Measurements from ENCODE around the gene PRR30. TPM values are rescaled to one million over a fixed set of nuclear protein-coding genes. Genes with fewer than 3 reads are reported as not detected.

Gene PRR30
- not detected for total RNA-seq

- Histone ChIP-seq H3K27me3 (no peaks in the 10 kb centered on the region), H3K4me1 (no peaks in the 10 kb centered on the region), H3K27ac (no peak within 1 kb of the TSS), H3K4me3 (no peak within 1 kb of the TSS), H3K9me3 (no peaks in the 10 kb centered on the region), H3K36me3 (no peaks in the 10 kb centered on the region)
- no peak for TF ChIP-seq CTCF (IDR thresholded peaks at IDR 0.05)
- TF ChIP-seq POLR2A (IDR thresholded peaks at IDR 0.05): no peak
- DNase-seq: no peak
These were observed at the start of gene PRR30 for GRCh38 chr2:27139310-27139709. PRR30 (minus strand) TSS chr2:27139410; CDS start chr2:27138329, 1,081 bp downstream.

GRCh38 chr2:27186613-27187345 is 47.6 kb upstream of the PRR30 start:
- Histone ChIP-seq H3K27me3 (no peaks in the 10 kb centered on the region), H3K4me1 (no peaks in the 10 kb centered on the region), H3K36me3 (no peaks in the 10 kb centered on the region), H3K4me3 (no peak overlapping the region), H3K9me3 (no peaks in the 10 kb centered on the region), H3K27ac (peak overlapping the region in 1 of 4 donors; percentile 74)
- no peak for TF ChIP-seq CTCF (IDR thresholded peaks at IDR 0.05)
- TF ChIP-seq POLR2A (IDR thresholded peaks at IDR 0.05): no peak
- no peak for DNase-seq

- no peaks in the 10 kb centered on the region for H3K4me1 ChIP-seq
- TF ChIP-seq CTCF (IDR thresholded peaks at IDR 0.05) (no peak), POLR2A (IDR thresholded peaks at IDR 0.05) (no peak)
- no peaks in the 10 kb centered on the region for H3K9me3 ChIP-seq
- H3K4me3 ChIP-seq: no peak overlapping the region
- no peaks in the 10 kb centered on the region for H3K36me3 ChIP-seq
- H3K27me3 ChIP-seq: no peaks in the 10 kb centered on the region
- DNase-seq: peak in 1 of 3 donors; percentile 68
- peak overlapping the region in 3 of 4 donors; percentile 45 to 80 (median 74) for H3K27ac ChIP-seq
These were observed 46.3 kb upstream of the PRR30 start for GRCh38 chr2:27185331-27186026.

- peak in 1 of 3 donors; percentile 56 for DNase-seq
- Histone ChIP-seq H3K9me3 (no peaks in the 10 kb centered on the region), H3K27ac (peak overlapping the region; percentile 45 to 80 (median 62)), H3K4me3 (no peak overlapping the region), H3K27me3 (no peaks in the 10 kb centered on the region), H3K4me1 (no peaks in the 10 kb centered on the region), H3K36me3 (no peaks in the 10 kb centered on the region)
- TF ChIP-seq CTCF (IDR thresholded peaks at IDR 0.05) (no peak), POLR2A (IDR thresholded peaks at IDR 0.05) (no peak)
These were observed 44.9 kb upstream of the PRR30 start for GRCh38 chr2:27184115-27184514.

- Histone ChIP-seq H3K36me3 (no peaks in the 10 kb centered on the region), H3K4me1 (no peaks in the 10 kb centered on the region), H3K9me3 (no peaks in the 10 kb centered on the region), H3K27ac (peak overlapping the region in 1 of 4 donors; percentile 50), H3K4me3 (no peak overlapping the region), H3K27me3 (no peaks in the 10 kb centered on the region)
- no peak for DNase-seq
- TF ChIP-seq POLR2A (IDR thresholded peaks at IDR 0.05): no peak
- TF ChIP-seq CTCF (IDR thresholded peaks at IDR 0.05): no peak
These were observed 43.1 kb upstream of the PRR30 start for GRCh38 chr2:27182346-27182745.

Measured in Peyer's patch (tissue), 4 donors.